IMR-90 (cell line): ENCODE results near the gene HTRA2. TPM values are rescaled to one million over a fixed set of nuclear protein-coding genes. Genes with fewer than 3 reads are reported as not detected.

Source experiments
- CTCF ChIP-seq: conservative IDR thresholded peaks from 2 replicates; pipeline ENCODE4 v1.5.1; 2012; ENCODE audit warnings: mild to moderate bottlenecking, low read depth, low read length, improper control_type of control experiment
- RFX5 ChIP-seq: IDR thresholded peaks from 2 replicates; pipeline ENCODE4 v1.8.0; 2012; ENCODE audit warnings: low read depth, mild to moderate bottlenecking, low read length, moderate library complexity
- polyA plus RNA-seq, 3 experiments: library from polyadenylated mRNA; depleted of rRNA; stranded (reverse); fragments of >200 nt; gene quantifications; 2 replicates each; pipeline ENCODE4 v1.2.3, GENCODE V29; 2012; ENCODE audit warnings: low replicate concordance in 1 of 3
- total RNA-seq: library from RNA; depleted of rRNA; stranded (reverse); fragments of >200 nt; gene quantifications from 2 replicates; pipeline ENCODE4 v1.2.3, GENCODE V29; 2012

The HTRA2 gene
- total and polyA plus RNA-seq, 2 of the 4 experiments (the other 2 are of a cell fraction), result 23.6 to 28.1 TPM

- TF ChIP-seq RFX5 (no peak), CTCF (no peak)
Measured at GRCh38 chr2:74529357-74530238, at the start of gene HTRA2, which contains the start of gene AUP1 (continued).
